Mesenchymal stem cell (in vitro differentiated cells and primary cell): Measurements from ENCODE around the gene KRT27. TPM values are rescaled to one million over a fixed set of nuclear protein-coding genes. Genes with fewer than 3 reads are reported as not detected.
A peak's percentile ranks its signal among the peaks of the same experiment; 100 is the strongest.

Source experiments
- DNase-seq: peaks from one replicate; pipeline ENCODE4 v3.0.0-alpha.2; 2013
- H2AFZ ChIP-seq: one replicate; pipeline ENCODE4 v1.6.1; 2013; ENCODE audit warnings: low read depth, mild to moderate bottlenecking, control low read depth, inconsistent platforms, low read length, moderate library complexity
- H2AK5ac ChIP-seq: 2 replicates; pipeline ENCODE4 v1.6.1; 2013; ENCODE audit warnings: low read length, moderate library complexity, mild to moderate bottlenecking, inconsistent platforms; ENCODE audit not compliant: severe bottlenecking
- H2BK120ac ChIP-seq: one replicate; pipeline ENCODE4 v1.6.1; 2013; ENCODE audit warnings: low read depth, mild to moderate bottlenecking, inconsistent platforms, low read length, moderate library complexity
- H2BK12ac ChIP-seq, 2 experiments: one replicate each; pipeline ENCODE4 v1.6.1; 2013; ENCODE audit warnings: inconsistent platforms in 2 of 2, low read length in 2 of 2, mild to moderate bottlenecking in 2 of 2, moderate library complexity in 2 of 2, control low read depth in 1 of 2
- H2BK15ac ChIP-seq: one replicate; pipeline ENCODE4 v1.6.1; 2013; ENCODE audit warnings: mild to moderate bottlenecking, low read depth, inconsistent platforms; ENCODE audit not compliant: poor library complexity, severe bottlenecking
- H2BK5ac ChIP-seq: 2 replicates; pipeline ENCODE4 v1.6.1; 2013; ENCODE audit warnings: low read depth, mild to moderate bottlenecking, low read length, control low read depth, inconsistent platforms; ENCODE audit not compliant: poor library complexity, severe bottlenecking
- H3K14ac ChIP-seq, 2 experiments: one replicate each; pipeline ENCODE4 v1.6.1; 2013; ENCODE audit warnings: inconsistent platforms in 2 of 2, low read length in 2 of 2, control low read depth in 1 of 2, mild to moderate bottlenecking in 1 of 2, moderate library complexity in 1 of 2
- H3K18ac ChIP-seq, 2 experiments: one replicate each; pipeline ENCODE4 v1.6.1; 2013; ENCODE audit warnings: inconsistent platforms in 2 of 2, low read length in 2 of 2, control low read depth in 1 of 2, low read depth in 1 of 2, mild to moderate bottlenecking in 1 of 2
- H3K23ac ChIP-seq, 2 experiments: one replicate each; pipeline ENCODE4 v1.6.1; 2013; ENCODE audit warnings: inconsistent platforms in 2 of 2, low read length in 2 of 2, mild to moderate bottlenecking in 2 of 2, moderate library complexity in 2 of 2, control low read depth in 1 of 2
- H3K27ac ChIP-seq: 2 replicates; pipeline ENCODE4 v1.5.1; 2013; ENCODE audit warnings: mild to moderate bottlenecking, moderate library complexity, low read length, control low read depth, inconsistent platforms; ENCODE audit not compliant: poor library complexity, severe bottlenecking
- H3K27me3 ChIP-seq, 2 experiments: 2 replicates each; pipeline versions ENCODE4 v1.6.1 to v1.7.0; 2013; ENCODE audit warnings: low read length in 2 of 2, mild to moderate bottlenecking in 2 of 2, moderate library complexity in 2 of 2, control low read depth in 1 of 2, inconsistent platforms in 1 of 2; ENCODE audit not compliant: control insufficient read depth in 1 of 2, insufficient read depth in 1 of 2
- H3K36me3 ChIP-seq, 2 experiments: 2 replicates each; pipeline versions ENCODE4 v1.6.1 to v1.7.0; 2013; ENCODE audit warnings: low read length in 2 of 2, control low read depth in 1 of 2, inconsistent platforms in 1 of 2, low read depth in 1 of 2, mild to moderate bottlenecking in 1 of 2; ENCODE audit not compliant: insufficient read depth in 2 of 2, control insufficient read depth in 1 of 2
- H3K4ac ChIP-seq, 2 experiments: one replicate each; pipeline ENCODE4 v1.6.1; 2013; ENCODE audit warnings: inconsistent platforms in 2 of 2, low read length in 2 of 2, mild to moderate bottlenecking in 2 of 2, moderate library complexity in 2 of 2, control low read depth in 1 of 2, low read depth in 1 of 2
- H3K4me1 ChIP-seq: 2 replicates; pipeline ENCODE4 v1.6.1; 2013; ENCODE audit warnings: low read depth, low read length, control low read depth; ENCODE audit not compliant: control insufficient read depth, insufficient read depth
- H3K4me2 ChIP-seq: 2 replicates; pipeline ENCODE4 v1.6.1; 2013; ENCODE audit warnings: low read length, mild to moderate bottlenecking, inconsistent platforms; ENCODE audit not compliant: poor library complexity, severe bottlenecking
- H3K4me3 ChIP-seq, 2 experiments: 2 replicates each; pipeline versions ENCODE4 v1.5.1 to v1.7.0; 2013; ENCODE audit warnings: low read length in 2 of 2, mild to moderate bottlenecking in 2 of 2, control low read depth in 1 of 2, low read depth in 1 of 2; ENCODE audit not compliant: insufficient read depth in 1 of 2
- H3K79me1 ChIP-seq: replicated peaks from 2 replicates; pipeline ENCODE4 v1.6.1; 2013; ENCODE audit warnings: mild to moderate bottlenecking, control low read depth, low read length, inconsistent platforms; ENCODE audit not compliant: poor library complexity, severe bottlenecking
- H3K9ac ChIP-seq: 2 replicates; pipeline ENCODE4 v1.7.0; 2013; ENCODE audit warnings: mild to moderate bottlenecking, low read length, moderate library complexity
- H3K9me3 ChIP-seq: 2 replicates; pipeline ENCODE4 v1.7.0; 2013; ENCODE audit warnings: mild to moderate bottlenecking, low read length; ENCODE audit not compliant: control insufficient read depth
- H4K8ac ChIP-seq: one replicate; pipeline ENCODE4 v1.6.1; 2013; ENCODE audit warnings: inconsistent platforms, mild to moderate bottlenecking, low read length, moderate library complexity
- H4K91ac ChIP-seq: one replicate; pipeline ENCODE4 v1.6.1; 2013; ENCODE audit warnings: mild to moderate bottlenecking, low read length, inconsistent platforms
- WGBS: methylation state at CpG from one replicate; pipeline ENCODE4 v1.1.7; 2013; ENCODE audit warnings: mixed read lengths; 5-methylcytosine and 5-hydroxymethylcytosine counted together
- polyA plus RNA-seq, 2 experiments: library from polyadenylated mRNA; stranded (reverse); fragments of 200-250 nt; gene quantifications; one replicate each; pipeline ENCODE4 v1.2.3, GENCODE V29; 2013

KRT27 gene
- not detected for polyA plus RNA-seq (2013, experiment 1 of 2)
- not detected for polyA plus RNA-seq (2013, experiment 2 of 2)

GRCh38 chr17:40782450-40782849, at the start of gene KRT27:
Gene KRT27 (minus strand): TSS chr17:40782550. CDS start chr17:40782493, 57 bp downstream.
- H3K4ac ChIP-seq: no peak within 1 kb of the TSS
- H3K18ac ChIP-seq: no peak within 1 kb of the TSS
- no peak within 1 kb of the TSS for H2AFZ ChIP-seq
- H2BK120ac ChIP-seq: no peak within 1 kb of the TSS
- DNase-seq: no peak
- H3K36me3 ChIP-seq: no peaks in the 10 kb centered on the region
- no peak within 1 kb of the TSS for H3K4me2 ChIP-seq
- H4K8ac ChIP-seq: no peak within 1 kb of the TSS
- H3K27me3 ChIP-seq: peaks cover 0 to 17% of the 10 kb centered on the region in 2 experiments
- no peak within 1 kb of the TSS for H3K4me3 ChIP-seq
- H3K27ac ChIP-seq: no peak within 1 kb of the TSS
- no peaks in the 10 kb centered on the region for H3K4me1 ChIP-seq
- H2BK12ac ChIP-seq: no peak within 1 kb of the TSS
- no peaks in the 10 kb centered on the region for H3K79me1 ChIP-seq
- no peak within 1 kb of the TSS for H2BK5ac ChIP-seq
- 95% methylated on average over 4 of the region's 4 CpGs for WGBS
- H3K9me3 ChIP-seq: no peaks in the 10 kb centered on the region
- H2AK5ac ChIP-seq: no peak within 1 kb of the TSS
- H3K23ac ChIP-seq: no peak within 1 kb of the TSS
- H3K14ac ChIP-seq: no peak within 1 kb of the TSS
- H4K91ac ChIP-seq: no peak within 1 kb of the TSS
- no peak within 1 kb of the TSS for H3K9ac ChIP-seq
- H2BK15ac ChIP-seq: no peak within 1 kb of the TSS

DNA sequence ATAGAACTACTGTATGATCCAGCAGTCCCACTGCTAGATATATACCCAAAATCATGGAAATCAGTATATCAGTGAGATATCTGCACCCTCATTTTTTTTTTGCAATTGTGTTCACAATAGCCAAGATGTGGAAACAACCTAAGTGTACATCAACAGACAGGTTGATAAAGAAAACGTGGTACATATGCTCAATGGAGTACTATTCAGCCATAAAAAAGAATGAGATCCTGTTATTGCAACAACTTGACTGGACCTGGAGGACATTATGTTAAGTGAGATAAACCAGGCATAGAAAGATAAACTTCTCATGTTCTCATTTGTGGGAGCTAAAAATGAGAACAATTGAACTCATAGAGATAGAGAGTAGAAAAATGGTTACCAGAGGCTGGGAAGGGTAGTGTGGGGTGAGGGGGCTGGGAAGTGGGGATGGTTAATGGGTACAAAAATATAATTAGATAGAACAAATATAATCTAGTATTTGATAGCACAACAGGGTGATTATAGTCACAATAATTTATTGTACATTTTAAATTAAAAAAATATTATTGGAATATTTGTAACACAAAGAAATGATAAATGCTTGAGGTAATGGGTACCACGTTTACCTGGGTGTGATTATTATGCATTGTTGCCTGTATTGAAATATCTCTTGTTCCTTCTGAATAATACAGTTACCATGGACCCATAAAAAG, 47.9 kb upstream of the KRT27 start:
- no peaks in the 10 kb centered on the region for H3K27me3 ChIP-seq
- H3K4me2 ChIP-seq: no peak overlapping the region
- H3K9me3 ChIP-seq: no peaks in the 10 kb centered on the region
- no peak overlapping the region for H3K14ac ChIP-seq
- no peak overlapping the region for H3K9ac ChIP-seq
- H2BK15ac ChIP-seq: no peak overlapping the region
- no peak overlapping the region for H2AFZ ChIP-seq
- H3K4ac ChIP-seq: no peak overlapping the region
- no peak overlapping the region for H3K23ac ChIP-seq
- H2BK12ac ChIP-seq: no peak overlapping the region
- H2BK120ac ChIP-seq: no peak overlapping the region
- H3K4me1 ChIP-seq: no peaks in the 10 kb centered on the region
- H2AK5ac ChIP-seq: no peak overlapping the region
- no peak overlapping the region for H3K18ac ChIP-seq
- H2BK5ac ChIP-seq: no peak overlapping the region
- H3K4me3 ChIP-seq: no peak overlapping the region
- DNase-seq: no peak
- H3K27ac ChIP-seq: no peak overlapping the region
- H4K8ac ChIP-seq: no peak overlapping the region
- no peak overlapping the region for H4K91ac ChIP-seq
- peaks cover 15% of the 10 kb centered on the region for H3K79me1 ChIP-seq
- H3K36me3 ChIP-seq: peaks cover 7 to 16% of the 10 kb centered on the region in 2 experiments
- 100% methylated on average over 1 of the region's 2 CpGs for WGBS

GRCh38 chr17:40828454-40829044, 46.2 kb upstream of the KRT27 start:
- H2AK5ac ChIP-seq: no peak overlapping the region
- peaks cover 12% of the 10 kb centered on the region for H3K79me1 ChIP-seq
- no peak overlapping the region for H3K27ac ChIP-seq
- H3K27me3 ChIP-seq: no peaks in the 10 kb centered on the region
- no peak overlapping the region for H3K14ac ChIP-seq
- no peak overlapping the region for H4K8ac ChIP-seq
- H2BK15ac ChIP-seq: no peak overlapping the region
- H2BK12ac ChIP-seq: no peak overlapping the region
- H3K9me3 ChIP-seq: no peaks in the 10 kb centered on the region
- no peak overlapping the region for H3K4ac ChIP-seq
- no peak overlapping the region for H2BK120ac ChIP-seq
- peaks cover 0 to 2% of the 10 kb centered on the region in 2 experiments for H3K36me3 ChIP-seq
- no peaks in the 10 kb centered on the region for H3K4me1 ChIP-seq
- 60% methylated on average over 1 of the region's 4 CpGs for WGBS
- H2AFZ ChIP-seq: no peak overlapping the region
- H3K9ac ChIP-seq: no peak overlapping the region
- no peak overlapping the region for H3K4me2 ChIP-seq
- no peak overlapping the region for H4K91ac ChIP-seq
- H3K4me3 ChIP-seq: no peak overlapping the region
- no peak overlapping the region for H3K18ac ChIP-seq
- H3K23ac ChIP-seq: no peak overlapping the region
- no peak overlapping the region for H2BK5ac ChIP-seq
- no peak for DNase-seq

GRCh38 chr17:40827746-40828453, 45.5 kb upstream of the KRT27 start:
- peaks cover 0 to 2% of the 10 kb centered on the region in 2 experiments for H3K36me3 ChIP-seq
- no peak overlapping the region for H3K4ac ChIP-seq
- no peak overlapping the region for H3K9ac ChIP-seq
- H2AK5ac ChIP-seq: no peak overlapping the region
- no peak overlapping the region for H3K23ac ChIP-seq
- no peak overlapping the region for H3K4me2 ChIP-seq
- no peak overlapping the region for H2AFZ ChIP-seq
- peaks cover 12% of the 10 kb centered on the region for H3K79me1 ChIP-seq
- H4K8ac ChIP-seq: no peak overlapping the region
- H3K4me1 ChIP-seq: no peaks in the 10 kb centered on the region
- WGBS: 87% methylated on average over 5 of the region's 7 CpGs
- no peaks in the 10 kb centered on the region for H3K9me3 ChIP-seq
- H2BK5ac ChIP-seq: no peak overlapping the region
- no peak overlapping the region for H3K27ac ChIP-seq
- H4K91ac ChIP-seq: no peak overlapping the region
- H3K14ac ChIP-seq: no peak overlapping the region
- no peak overlapping the region for H2BK12ac ChIP-seq
- no peak overlapping the region for H2BK15ac ChIP-seq
- H3K4me3 ChIP-seq: no peak overlapping the region
- no peak overlapping the region for H3K18ac ChIP-seq
- H3K27me3 ChIP-seq: no peaks in the 10 kb centered on the region
- H2BK120ac ChIP-seq: no peak overlapping the region
- peak; percentile 22 for DNase-seq
